COR-L47 (cell line): ENCODE measurements around the gene CYP26C1.
"Not testable (repeated sequence)": the region's sequence is repeated elsewhere in the genome, so short reads cannot be mapped to it uniquely, and the experiment has no call there.

ENCODE experiments used
- DNase-seq: peaks from one replicate; lab custom pipeline; 2025; lab: John Stamatoyannopoulos, UW

CYP26C1 gene

DNA sequence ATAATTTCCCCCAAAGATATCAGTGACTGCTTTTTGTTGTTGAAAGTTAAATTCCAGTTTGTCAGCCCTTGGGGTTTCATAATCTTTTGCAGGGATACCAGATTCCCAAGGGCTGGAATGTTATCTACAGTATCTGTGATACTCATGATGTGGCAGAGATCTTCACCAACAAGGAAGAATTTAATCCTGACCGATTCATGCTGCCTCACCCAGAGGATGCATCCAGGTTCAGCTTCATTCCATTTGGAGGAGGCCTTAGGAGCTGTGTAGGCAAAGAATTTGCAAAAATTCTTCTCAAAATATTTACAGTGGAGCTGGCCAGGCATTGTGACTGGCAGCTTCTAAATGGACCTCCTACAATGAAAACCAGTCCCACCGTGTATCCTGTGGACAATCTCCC, 16.3 kb downstream of the CYP26C1 start:
- DNase-seq = no peak

DNA sequence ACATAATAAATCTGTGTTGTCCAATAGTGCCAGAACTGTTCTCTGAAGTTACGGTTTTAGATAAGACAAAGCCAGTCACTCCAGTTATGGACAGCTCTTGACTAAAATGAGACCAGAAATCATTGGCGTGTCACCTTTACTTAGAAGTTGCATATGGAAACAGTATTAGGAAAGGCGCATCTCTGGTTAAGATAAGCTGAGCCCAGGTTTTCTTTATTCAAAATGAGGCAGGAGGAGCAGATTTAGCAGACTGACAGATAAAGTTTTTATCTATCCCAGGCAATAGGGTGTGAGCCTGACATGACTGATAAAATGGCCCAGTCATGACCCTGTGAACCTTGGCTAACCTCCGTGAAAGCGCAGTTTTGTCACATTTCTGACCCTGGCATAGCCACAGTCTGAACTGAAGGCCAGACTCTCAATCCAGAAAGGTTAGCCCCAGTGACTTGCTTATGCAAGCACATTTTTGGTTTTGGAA, 17.3 kb downstream of the CYP26C1 start:
- no peak for DNase-seq

DNA sequence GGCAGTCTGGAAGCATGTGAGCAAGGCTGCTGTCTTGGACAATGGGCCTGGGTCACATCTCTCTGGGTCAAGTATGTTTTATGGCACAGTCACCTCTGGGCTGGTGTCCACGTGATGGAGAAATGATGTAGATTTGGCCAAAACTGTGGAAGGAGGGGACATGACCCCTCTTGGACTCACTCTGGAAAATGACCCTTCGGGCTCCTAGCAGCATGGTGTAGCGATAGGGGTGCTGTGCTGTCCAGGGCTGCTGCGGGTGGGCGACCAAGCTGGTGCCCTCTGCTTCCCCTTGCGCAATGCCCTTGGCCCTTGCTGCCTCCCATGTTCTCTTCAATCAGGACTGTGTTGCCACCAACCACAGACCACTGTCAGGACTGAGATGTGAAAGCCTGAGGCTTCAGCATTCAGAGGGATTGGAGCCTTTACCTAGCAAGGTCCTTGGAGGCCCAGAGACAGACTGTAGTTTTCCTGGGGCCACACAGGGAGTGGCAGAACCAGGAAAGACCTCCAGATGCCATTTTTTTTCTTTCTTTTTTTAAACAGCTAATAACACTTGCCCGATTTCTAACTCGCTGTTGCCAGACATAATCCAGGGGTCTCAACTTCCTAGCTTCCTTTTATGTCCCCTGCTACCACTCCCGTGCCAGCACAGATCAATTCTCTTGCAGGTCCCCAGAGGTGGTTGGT, 19.2 kb downstream of the CYP26C1 start:
- no peak for DNase-seq

DNA sequence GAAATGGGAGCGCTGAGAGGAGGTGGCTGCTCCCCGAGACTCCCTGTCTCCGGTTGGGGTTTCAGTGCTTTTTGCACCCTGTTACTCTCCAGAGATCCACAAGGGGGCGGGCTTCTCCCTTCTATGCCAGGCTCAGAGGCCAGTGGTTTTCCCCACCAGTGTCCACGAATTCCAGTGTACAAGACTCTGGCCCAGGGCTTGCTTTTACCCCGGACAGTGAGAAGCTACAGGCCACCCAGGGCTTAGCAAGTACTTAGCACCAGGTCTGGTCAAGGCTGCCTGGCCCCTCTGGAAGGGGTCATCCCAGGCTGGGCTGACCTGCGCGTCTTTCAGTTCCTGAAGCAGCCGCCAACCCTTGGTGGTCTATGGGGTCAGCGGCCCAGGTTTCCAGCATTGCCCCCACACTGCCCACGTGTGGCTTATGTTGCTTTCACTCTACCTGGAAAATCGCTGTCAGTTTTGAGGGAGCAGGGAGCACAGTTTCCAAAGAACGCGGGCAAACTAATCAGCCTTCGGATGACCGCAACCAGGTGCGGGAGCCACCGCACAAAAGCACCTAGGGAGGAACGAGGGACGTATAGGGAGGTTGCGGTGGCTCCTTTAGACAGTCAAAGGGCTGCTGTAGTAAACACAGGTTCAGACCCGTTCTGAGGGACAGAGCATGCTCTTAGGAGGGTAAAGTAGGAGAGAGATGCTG, 19.9 kb downstream of the CYP26C1 start:
- no peak for DNase-seq

DNA sequence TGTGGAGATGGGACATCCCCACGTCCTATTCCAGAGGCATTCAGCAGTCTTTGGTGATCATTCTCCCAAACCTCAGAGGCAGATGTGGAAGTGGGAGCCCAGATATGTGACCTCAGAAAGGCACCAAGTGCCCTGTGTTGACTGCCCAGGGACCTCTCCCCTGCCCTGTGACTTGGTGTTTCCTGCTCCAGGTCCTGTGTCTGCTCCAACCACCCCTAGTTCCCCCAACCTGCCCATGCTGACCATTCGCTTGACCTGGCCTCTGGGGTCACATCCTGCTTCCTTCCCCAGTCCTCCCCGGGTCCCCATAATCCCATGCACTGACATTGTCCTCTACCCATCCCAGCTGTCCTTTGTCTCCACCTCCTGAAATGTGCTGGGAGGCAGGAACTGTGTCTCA, 20.7 kb downstream of the CYP26C1 start:
- DNase-seq = no peak

DNA sequence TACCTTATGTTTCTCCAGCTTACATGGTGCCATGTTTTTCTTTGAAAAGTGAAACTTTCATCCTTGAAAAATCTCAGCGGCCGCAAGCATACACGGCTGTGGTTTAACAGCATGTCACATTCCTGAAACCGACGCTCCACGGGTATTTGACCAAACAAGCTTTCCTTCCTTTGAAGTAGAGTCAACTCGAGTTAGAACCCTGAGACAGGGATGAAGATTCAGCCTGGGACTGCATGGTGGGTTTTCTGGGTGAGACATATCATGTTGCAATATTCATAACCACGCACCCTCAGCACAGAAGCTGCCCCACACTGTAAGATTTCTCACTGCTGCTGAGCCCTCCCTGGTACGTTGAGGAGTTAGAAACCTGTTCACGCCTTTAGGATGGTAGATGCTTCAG, 21.2 kb downstream of the CYP26C1 start:
- DNase-seq = no peak

DNA sequence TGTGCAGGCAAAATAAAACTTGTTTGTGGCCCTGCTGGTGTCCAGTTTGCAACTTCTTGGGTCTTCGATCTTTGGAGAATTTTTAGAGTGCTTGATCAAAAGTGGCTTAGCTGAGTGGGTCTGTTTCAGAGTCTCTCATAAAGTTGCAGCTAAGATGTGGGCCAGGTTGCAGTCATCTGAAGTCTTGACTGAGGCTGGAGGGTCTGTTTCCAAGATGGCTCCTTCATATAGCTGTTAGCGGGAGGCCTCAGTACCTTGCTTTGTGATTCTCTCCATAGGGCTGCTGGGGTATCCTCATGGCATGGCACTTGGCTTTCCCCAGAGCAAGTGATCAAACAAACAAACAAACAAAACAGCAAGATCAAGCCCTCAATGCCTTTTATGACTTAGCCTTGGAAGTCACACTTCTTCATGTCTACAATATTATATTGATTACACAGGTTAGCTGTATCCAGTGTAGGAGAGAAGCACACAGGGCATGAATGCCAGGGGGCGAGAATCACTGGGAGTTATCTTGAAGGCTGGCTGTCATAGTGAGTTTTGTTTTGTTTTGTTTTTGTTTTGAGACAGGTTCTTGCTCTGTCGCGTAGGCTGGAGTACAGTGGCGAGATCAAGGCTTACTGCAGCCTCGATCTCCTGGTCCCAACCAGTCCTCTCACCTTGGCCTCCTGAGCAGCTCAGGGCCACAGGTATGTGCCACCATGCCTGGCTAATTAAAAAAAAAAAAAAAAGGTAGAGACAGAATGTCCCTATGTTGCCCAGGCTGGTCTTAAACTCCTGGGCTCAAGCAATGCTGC, 23.3 kb downstream of the CYP26C1 start:
- no peak for DNase-seq

DNA sequence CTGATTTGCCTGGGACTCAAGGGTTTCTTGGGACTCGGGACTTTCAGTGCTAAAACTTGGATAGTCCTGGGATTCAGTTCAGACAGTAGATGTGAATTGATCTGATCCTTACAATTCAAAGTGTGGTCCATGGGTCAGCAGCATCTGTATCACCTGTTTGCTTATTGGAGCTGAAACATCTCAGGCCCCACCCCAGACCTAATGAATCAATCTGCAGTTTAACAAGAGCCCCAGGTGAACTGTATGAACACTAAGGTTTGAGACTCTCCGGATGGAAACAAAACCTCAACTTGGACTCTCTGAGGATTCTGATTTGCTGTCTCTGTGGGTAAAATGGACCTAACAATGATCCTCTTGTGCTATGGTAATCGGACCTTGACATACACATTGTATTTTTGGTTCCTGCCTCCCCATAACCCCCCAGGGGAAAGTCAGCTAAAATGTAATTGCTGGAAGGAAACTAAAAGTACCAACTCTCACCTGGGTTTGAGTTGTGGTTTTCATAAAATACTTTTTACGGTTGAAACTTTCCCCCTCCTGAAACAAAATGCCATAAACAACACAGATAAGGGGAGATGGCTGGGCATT, 24.8 kb downstream of the CYP26C1 start:
- DNase-seq = no peak

DNA sequence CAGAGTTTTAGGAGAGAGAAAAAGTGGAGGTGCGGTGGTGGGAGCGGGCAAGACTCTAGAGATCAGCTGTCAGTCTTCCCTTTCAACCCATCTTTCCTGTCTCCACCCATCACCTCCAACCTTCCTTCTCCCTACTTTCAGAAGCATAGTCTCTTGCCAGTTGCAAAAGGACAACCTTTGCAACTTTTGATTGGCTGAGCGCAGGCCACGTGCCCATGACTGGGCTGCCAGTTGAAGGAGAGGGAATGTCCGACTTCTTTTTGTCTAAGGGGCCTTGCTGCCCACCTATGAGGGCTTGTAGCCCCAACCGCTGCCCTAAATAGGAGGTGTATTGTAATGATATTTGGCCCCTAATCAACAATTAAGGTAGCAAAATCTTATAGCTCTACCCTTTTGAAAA, 25.7 kb downstream of the CYP26C1 start:
- no peak for DNase-seq

DNA sequence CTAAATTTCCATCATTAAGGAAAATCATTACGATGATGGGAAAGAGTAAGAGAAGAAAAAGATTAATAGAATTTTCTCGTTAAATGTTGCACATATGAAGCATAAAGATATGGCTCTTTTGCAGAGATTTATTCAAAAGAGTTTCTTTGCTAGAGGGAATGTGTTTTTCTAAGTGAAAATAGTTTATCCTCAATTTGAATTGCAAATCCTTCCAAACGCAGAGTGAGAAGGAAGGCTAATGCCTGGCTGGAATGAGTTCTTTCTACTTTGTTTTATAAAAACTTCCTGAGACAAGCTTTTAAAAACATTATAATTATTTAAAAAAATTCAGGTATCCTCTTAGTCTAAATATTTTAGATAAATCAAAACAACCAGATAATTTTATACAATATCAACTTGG, 27.2 kb downstream of the CYP26C1 start:
- DNase-seq = no peak

DNA sequence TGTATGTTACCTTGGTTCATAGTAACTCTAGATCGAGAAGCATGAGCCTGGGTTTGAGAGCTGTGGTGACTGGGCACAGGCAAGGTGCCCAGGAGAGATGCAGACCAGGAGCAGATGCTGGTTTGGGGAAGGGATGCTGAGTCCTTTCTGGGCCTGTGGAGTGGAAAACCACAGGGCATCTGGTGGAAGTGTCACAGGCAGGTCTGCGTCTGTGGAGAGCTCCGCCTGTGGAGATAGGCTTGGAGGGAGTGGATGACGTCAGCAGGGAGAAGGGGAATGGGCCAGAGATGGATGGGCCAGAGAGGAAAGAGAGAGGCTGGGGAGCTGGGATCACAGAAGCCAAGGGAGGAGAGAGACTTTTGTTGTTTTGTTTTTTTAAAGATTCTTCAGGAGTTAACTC, 27.9 kb downstream of the CYP26C1 start:
- no peak for DNase-seq

DNA sequence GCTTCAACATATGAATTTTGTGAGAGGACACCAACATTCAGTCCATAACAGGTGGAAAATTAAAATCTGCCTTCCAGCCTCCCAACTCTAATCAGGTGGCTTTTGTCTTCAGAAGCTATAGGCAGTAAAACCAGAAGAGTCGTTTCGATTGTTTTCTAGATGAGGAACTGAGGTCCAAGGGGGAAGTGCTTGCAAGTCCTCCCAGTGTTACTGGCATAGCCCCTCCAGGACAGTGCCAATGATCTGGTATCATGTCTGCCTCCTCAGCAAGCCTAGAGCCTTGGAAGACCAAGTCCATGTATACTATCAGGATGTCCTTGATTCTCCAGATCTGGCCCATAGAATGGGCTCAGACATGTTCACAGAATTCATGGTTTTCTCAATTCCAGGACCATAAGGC, 30.0 kb downstream of the CYP26C1 start:
- DNase-seq = no peak

DNA sequence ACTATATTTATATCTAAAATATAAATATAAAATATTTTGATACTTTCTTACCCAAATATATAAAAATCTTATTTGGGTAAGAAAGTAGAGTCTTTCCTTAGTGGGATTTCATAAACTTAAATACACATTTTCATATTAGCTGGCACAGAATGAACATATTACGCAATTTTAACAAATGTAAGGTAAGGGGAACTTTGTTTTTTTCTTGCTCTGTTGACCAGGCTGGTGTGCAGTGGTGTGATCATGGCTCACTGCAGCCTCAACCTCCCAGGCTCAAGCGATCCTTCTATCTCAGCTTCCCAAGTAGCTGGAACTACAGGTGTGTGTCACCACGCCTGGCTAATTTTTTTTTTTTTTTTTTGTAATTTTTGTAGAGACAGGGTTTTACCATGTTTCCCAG, 31.4 kb downstream of the CYP26C1 start:
- DNase-seq = no peak

DNA sequence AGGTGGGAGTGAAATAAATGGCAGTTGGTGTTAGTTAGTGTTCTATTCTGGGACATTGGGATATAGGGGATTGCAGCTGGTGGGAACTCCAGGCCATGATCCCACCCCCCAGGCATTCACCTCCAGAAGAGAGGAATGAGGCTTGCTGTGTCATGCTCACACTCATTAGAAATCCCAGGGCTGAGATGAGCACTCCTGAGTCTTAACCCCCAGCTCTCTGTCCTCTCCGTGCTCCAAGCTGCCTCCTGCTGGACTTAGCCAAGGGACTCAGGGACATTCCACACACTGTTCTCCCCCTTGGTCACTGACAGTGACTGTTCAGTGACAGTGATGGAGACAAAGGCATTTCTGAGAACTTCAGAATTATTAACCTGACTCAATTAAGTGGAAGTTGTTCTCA, 34.6 kb downstream of the CYP26C1 start:
- DNase-seq = no peak

DNA sequence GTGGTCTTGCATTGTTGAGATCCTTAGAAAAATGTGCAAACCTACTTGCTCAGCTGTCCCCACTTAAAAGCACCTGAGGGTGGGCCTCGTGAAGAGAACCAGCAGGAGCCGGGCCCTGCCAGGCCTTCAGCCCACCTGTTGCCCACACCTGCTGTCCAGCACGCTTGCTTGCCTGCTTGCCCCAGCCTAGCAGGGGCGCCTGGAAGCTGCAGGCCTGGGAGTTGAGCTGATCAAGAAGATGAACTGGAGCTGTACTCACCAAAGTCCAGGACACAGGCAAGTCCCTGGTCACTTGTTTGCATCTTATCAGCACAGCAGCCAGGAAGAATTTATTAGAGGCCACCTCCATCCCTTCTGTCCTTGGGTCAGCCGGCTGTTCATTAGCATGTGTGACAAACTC, 36.3 kb downstream of the CYP26C1 start:
- no peak for DNase-seq

DNA sequence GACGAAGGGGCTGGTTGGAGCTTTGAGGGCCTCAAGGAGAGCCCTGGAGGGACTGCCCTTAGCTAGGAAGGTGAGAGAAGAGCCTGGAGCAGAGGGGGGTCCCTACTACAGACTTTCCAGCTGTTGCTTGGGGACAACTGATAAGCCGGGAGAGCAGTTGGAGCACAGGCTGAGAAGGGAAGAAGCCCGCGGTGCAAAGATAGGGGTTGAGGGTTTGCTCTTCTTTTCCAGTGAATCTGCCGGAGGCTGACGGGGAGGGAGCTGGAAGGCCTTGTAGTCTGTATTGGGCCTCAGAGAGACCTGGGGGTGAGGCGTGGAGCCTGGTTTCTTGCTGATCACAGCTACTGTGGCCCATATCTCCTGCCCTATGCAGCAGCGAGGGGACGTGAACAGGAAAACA, 36.8 kb downstream of the CYP26C1 start:
- DNase-seq = no peak

DNA sequence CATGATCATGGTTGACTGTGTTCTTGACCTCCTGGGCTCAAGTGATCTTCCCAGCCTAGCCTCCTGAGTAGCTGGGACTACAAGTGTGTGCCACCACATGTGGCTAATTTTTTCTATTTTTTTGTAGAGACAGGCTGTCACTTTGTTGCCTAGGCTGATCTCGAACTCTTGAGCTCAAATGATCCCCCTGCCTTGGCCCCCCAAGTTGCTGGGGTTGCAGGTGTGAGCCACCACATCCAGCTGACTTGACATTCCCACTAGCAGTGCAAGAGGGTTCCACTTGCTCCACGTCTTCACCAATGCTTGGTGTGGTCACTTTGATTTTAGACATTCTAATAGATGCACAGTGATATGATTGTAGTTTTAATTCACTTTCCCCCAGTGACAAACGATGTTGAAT, 38.2 kb downstream of the CYP26C1 start:
- DNase-seq = no peak

DNA sequence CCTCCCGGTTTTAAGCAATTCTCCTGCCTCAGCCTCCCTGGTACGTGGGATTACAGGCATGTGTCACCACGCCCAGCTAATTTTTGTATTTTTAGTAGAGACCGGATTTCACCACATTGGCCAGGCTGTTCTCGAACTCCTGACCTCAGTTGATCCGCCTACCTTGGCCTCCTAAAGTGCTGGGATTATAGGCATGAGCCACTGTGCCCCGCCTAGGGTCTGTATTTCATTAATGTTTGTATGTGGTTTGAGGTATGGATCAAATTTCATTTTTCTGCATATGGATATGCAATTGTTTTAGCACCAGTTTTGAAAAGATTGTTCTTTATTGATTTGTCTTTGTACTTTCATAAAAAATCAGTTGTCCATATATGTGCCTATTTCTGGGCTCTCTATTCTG, 39.1 kb downstream of the CYP26C1 start:
- DNase-seq = no peak

DNA sequence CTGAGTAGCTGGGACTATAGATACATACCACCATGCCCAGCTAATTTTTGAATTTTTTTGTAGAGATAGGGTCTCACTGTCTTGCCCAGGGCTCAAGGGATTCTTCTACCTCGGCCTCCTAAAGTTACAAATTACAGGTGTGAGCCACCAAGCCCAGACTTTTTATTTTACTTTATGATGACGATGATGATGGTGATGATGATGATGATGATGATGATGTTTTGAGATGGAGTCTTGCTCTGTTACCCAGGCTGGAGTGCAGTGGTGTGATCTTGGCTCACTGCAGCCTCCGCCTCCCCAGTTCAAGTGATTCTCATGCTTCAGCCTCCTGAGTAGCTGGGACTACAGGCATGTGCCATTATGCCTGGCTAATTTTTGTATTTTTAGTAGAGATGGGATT, 40.5 kb downstream of the CYP26C1 start:
- DNase-seq = not testable (repeated sequence)

DNA sequence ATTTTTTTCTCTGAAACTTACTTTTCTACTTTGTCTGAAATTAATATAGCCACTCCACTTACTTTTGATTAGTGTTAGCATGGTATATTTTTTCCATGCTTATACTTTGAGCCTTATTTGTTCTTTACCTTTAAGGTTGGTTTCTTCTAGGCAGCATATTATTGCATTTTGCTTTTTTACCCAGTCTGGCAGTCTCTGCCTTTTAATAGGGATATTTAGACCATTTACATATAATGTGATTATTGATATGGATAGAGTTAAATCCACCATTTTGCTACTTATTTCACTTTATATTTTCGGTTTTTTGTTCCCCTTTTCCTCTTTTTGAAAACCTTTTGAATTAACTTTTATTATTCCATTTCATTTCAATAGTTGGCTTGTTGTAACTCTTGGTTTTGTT, 43.4 kb downstream of the CYP26C1 start:
- DNase-seq = no peak

DNA sequence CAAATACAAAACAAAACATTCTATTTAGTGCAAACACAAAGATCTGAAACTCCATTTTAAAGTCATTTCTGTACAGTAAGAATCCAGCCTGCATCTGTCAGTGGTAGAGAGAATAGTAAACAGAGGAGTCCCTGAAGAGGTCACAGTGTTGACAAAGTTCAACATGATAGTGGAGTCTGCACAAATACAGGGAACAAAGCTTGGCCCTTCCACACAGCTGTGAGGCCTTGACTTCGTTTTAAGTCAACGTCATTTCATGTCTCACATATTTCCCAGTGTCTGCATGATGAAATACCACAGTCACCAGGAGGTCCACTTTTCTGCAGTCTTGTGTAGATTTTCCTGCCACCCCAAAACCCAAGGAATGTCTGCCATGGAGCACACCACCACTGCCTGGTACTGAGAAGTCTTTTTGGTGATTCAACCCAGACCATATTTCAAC, 46.1 kb downstream of the CYP26C1 start:
- no peak for DNase-seq

DNA sequence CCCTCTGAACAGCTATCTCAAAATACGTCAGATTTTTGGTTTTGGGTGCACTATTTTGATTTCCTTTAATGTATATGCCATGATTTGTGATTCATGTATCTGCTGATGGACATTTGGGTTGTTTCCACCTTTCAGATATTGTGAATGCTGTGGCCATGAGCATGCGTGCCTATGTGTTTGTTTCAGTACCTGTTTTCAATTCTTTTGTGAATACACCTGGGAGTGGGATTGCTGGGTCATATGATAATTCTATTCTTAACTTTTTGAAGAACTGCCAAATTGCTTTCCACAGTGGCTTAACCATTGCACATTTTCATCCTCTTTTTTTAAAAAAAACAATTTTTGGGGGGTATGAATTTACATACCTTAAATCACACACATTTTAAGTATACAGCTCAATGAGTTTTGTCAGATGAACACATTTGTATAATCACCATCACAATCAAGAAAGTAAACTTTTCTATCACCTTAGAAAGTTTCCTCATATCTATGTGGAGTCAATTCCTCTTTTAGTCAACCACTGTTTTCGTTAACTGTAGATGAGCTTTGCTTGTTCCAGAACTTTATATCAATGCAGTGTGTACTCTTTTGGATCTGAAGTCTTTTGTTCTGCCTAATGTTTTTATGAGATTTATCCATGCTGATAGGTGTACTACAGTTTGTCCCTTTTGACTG, 50.0 kb downstream of the CYP26C1 start:
- DNase-seq = no peak
